Activated B cell treated with CpG ODN at 0.5 μM for 24 hours (primary cell): ENCODE results near the gene NAT16. TPM values are rescaled to one million over a fixed set of nuclear protein-coding genes. Genes with fewer than 3 reads are reported as not detected.

ENCODE experiments used
- ATAC-seq: fragments of 200-7000 bp; cut with Tn5 transposase; one replicate; pipeline ENCODE4 v1.10.0; 2021; ENCODE audit warnings: low read depth, mild to moderate bottlenecking, moderate library complexity
- CTCF ChIA-PET: fragments of 350-600 bp; sonication (Branson Sonifier 250); formaldehyde crosslinking; loops from one replicate; lab custom pipeline; 2021; ENCODE audit warnings: antibody characterized with exemption; lab: Charles Lee
- POLR2A ChIA-PET: fragments of 350-600 bp; sonication (Branson Sonifier 250); formaldehyde crosslinking; loops from one replicate; lab custom pipeline; 2021; ENCODE audit warnings: antibody characterized with exemption; lab: Charles Lee
- DNase-seq: peaks from one replicate; pipeline ENCODE4 v3.0.0; 2022
- H3K27ac Mint-ChIP-seq: one replicate; pipeline ENCODE4 v1.8.0; 2020; ENCODE audit warnings: mixed read lengths
- H3K27me3 Mint-ChIP-seq: one replicate; pipeline ENCODE4 v1.8.0; 2021; ENCODE audit warnings: mixed read lengths
- H3K36me3 Mint-ChIP-seq: one replicate; pipeline ENCODE4 v1.8.0; 2021; ENCODE audit warnings: low read depth, mixed read lengths
- H3K4me1 Mint-ChIP-seq: one replicate; pipeline ENCODE4 v1.8.0; 2021; ENCODE audit warnings: mixed read lengths
- H3K4me3 Mint-ChIP-seq: one replicate; pipeline ENCODE4 v1.8.0; 2020; ENCODE audit warnings: mild to moderate bottlenecking, mixed read lengths
- H3K9me3 Mint-ChIP-seq: one replicate; pipeline ENCODE4 v1.8.0; 2020; ENCODE audit warnings: mixed read lengths
- CTCF ChIP-seq: fragments of 200-600 bp; IDR thresholded peaks from one replicate; pipeline ENCODE4 v1.8.0; 2022; ENCODE audit warnings: antibody characterized with exemption, mild to moderate bottlenecking
- intact Hi-C: fragments of 100-400 bp; cut with micrococcal nuclease; formaldehyde crosslinking; loops from one replicate; pipeline ENCODE4 v1.15.1; 2024
- total RNA-seq: library from RNA; stranded (reverse); gene quantifications from 2 replicates; pipeline ENCODE4 v1.2.3, GENCODE V29; 2022

NAT16 gene
- not detected in 2 replicates for total RNA-seq

GRCh38 chr7:101180130-101180755 lies at the start of gene NAT16:
Gene NAT16 (minus strand): TSS chr7:101180293. CDS start chr7:101174807, 5,486 bp downstream.
- intact Hi-C loops, result no loop called here
- Mint-ChIP-seq H3K4me1 (peaks cover 13% of the 10 kb centered on the region), H3K27ac (no peak within 1 kb of the TSS), H3K4me3 (peak within 1 kb of the TSS; percentile 42), H3K27me3 (peaks cover 55% of the 10 kb centered on the region), H3K9me3 (no peaks in the 10 kb centered on the region), H3K36me3 (no peaks in the 10 kb centered on the region)
- CTCF ChIA-PET, result no interaction called here
- no peak for TF ChIP-seq CTCF
- POLR2A ChIA-PET, result interaction anchor here (0.5 to 1.2 kb wide), 2 partner anchors 37 to 95 kb away, joined by 3 to 4 read pairs; partner anchors contain the start of genes PLOD3 and TRIM56
- ATAC-seq (no peak), DNase-seq (no peak)

DNA sequence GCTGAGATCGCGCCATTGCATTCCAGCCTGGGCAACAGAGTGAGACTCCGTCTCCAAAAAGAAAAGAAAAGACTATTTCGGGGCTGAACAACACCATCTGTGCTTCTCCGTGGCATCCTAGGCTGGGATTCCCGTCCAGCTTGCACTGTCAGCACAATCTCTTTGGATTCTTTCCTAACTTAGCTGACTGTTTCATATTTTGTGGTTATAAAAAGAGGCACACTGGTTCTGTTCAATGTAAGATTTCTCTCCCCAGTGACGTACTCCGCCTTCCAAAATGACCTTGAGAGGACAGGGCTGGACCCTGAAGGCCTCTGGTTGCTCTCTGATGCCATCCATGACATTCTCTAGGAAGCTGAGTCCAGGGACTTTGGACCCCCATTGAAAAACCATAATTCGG lies 46.6 kb upstream of the NAT16 start:
- POLR2A ChIA-PET, result interaction anchor here (0.6 kb wide), 1 partner anchor 81 kb away, joined by 3 read pairs; no protein-coding TSS in a partner anchor
- Mint-ChIP-seq H3K4me1 (no peaks in the 10 kb centered on the region), H3K9me3 (no peaks in the 10 kb centered on the region), H3K27me3 (no peaks in the 10 kb centered on the region), H3K4me3 (no peak overlapping the region), H3K27ac (no peak overlapping the region), H3K36me3 (peaks cover 65% of the 10 kb centered on the region)
- TF ChIP-seq CTCF, result no peak
- no peak for ATAC-seq
- intact Hi-C loops, result no loop called here
- CTCF ChIA-PET, result interaction anchor here (2.3 kb wide), 1 partner anchor 17 kb away, joined by 4 read pairs; no protein-coding TSS in a partner anchor
- DNase-seq, result no peak

DNA sequence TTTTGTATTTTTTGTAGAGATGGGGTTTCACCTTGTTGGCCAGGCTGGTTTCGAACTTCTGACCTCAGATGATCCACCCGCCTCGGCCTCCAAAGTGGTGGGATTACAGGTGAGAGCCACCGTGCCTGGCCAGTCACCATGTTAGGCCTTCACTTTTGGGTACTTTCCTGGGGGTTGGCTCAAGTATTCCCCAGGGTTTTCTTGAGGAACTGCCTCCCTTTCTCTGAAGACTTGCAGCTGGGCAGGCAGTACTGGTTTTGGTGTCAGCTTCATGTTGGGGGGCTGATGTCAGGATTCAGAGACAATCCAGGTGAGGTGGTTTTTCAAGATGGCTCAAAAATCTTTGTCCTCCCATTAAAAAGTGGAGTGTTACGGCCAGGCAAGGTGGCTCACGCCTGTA lies 45.6 kb upstream of the NAT16 start:
- ATAC-seq, result peak; percentile 60
- H3K4me1 Mint-ChIP-seq, result no peaks in the 10 kb centered on the region
- no peak for TF ChIP-seq CTCF
- no peak for DNase-seq
- no peaks in the 10 kb centered on the region for H3K9me3 Mint-ChIP-seq
- no peak overlapping the region for H3K4me3 Mint-ChIP-seq
- H3K27me3 Mint-ChIP-seq, result no peaks in the 10 kb centered on the region
- POLR2A ChIA-PET, result interaction anchor here (0.8 kb wide), 1 partner anchor 9 kb away, joined by 3 read pairs; the partner anchor contains the start of gene PLOD3
- no peak overlapping the region for H3K27ac Mint-ChIP-seq
- CTCF ChIA-PET, result interaction anchor here (2.3 kb wide), 1 partner anchor 18 kb away, joined by 4 read pairs; no protein-coding TSS in a partner anchor
- peaks cover 65% of the 10 kb centered on the region for H3K36me3 Mint-ChIP-seq
- intact Hi-C loops, result no loop called here

DNA sequence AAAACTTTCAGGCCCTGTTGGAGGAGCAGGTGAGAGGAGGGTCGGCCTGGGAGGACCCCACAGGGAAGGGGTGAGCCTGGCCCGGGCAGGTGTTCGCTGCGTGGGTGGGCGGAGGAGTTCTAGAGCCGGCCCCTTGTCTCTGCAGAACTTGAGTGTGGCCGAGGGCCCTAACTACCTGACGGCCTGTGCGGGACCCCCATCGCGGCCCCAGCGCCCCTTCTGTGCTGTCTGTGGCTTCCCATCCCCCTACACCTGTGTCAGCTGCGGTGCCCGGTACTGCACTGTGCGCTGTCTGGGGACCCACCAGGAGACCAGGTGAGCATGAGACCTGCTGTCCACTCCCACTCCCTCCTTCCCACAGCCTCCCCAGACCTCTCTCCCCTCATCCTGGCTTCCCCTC lies 43.4 kb upstream of the NAT16 start:
- ChIA-PET POLR2A (no interaction called here), CTCF (no interaction called here)
- DNase-seq, result no peak
- Mint-ChIP-seq H3K9me3 (no peaks in the 10 kb centered on the region), H3K4me1 (peaks cover 14% of the 10 kb centered on the region), H3K27ac (no peak overlapping the region), H3K36me3 (peaks cover 62% of the 10 kb centered on the region), H3K27me3 (no peaks in the 10 kb centered on the region), H3K4me3 (no peak overlapping the region)
- ATAC-seq, result no peak
- no peak for TF ChIP-seq CTCF
- intact Hi-C loops, result no loop called here

GRCh38 chr7:101222275-101222830 lies 42.3 kb upstream of the NAT16 start:
- ChIA-PET CTCF (no interaction called here), POLR2A (no interaction called here)
- no peaks in the 10 kb centered on the region for H3K27me3 Mint-ChIP-seq
- peaks cover 60% of the 10 kb centered on the region for H3K36me3 Mint-ChIP-seq
- intact Hi-C loops, result no loop called here
- H3K9me3 Mint-ChIP-seq, result no peaks in the 10 kb centered on the region
- TF ChIP-seq CTCF, result no peak
- no peak overlapping the region for H3K4me3 Mint-ChIP-seq
- DNase-seq (no peak), ATAC-seq (no peak)
- H3K27ac Mint-ChIP-seq, result no peak overlapping the region
- H3K4me1 Mint-ChIP-seq, result peaks cover 21% of the 10 kb centered on the region
